ENCODE results near the gene AHSP. TPM values are rescaled to one million over a fixed set of nuclear protein-coding genes. Genes with fewer than 3 reads are reported as not detected.

AHSP gene
- total and polyA plus RNA-seq, 2 experiments from 2014 or later = not detected

DNA sequence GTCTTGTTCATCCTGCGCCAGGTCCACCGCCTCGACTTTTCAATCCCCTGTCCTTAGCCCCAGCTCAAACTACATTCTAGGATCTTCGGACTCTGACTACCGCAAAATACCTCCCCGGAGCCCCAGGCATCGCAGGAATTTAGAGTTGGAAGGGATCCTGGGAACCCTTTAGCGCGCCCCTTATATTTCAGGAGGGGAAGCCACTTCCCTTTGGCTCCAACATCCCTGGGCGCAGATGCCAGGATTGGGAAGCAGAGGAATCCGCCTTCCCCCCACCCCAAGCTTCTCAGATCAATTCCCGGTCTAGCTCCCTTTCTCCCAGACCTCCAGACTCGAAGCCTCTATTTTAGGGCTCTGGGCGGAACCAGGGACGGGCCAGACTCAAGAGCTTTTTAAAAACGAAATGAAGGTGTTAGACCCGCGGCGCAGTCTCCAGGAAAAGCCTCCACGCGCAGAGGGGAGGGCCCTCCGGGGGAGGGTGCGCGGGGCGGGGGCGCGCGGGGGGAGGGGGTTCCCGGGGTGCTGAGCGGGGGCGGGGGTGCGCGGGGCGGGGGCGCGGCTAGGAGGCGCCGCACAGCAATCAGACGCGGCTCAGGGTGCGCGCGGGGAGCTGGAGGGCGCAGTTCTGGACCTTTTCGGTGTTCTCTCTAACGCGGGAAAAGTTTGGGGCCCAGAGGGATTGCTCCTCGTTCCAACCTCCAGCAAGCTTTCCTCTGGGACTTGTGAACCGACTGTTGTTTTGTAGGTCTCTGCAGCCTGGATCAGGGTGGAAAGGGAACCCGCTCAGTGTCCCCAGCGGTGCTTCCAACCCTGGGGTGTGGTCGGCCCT is 1.6 kb downstream of the AHSP start:
- H3K9me3 ChIP-seq (ENCODE audit: low read depth) = no peaks in the 10 kb centered on the region
- H3K27me3 ChIP-seq (replicated peaks; ENCODE audit: insufficient read depth) = peaks cover 25% of the 10 kb centered on the region
- no peaks in the 10 kb centered on the region for H3K36me3 ChIP-seq (ENCODE audit: low read depth)
- H3K4me3 ChIP-seq = peak overlapping the region; percentile 64
- peak; percentile 28 for DNase-seq
- H3K4me2 ChIP-seq (ENCODE audit: unreplicated experiment) = peak overlapping the region; percentile 75
- WGBS, 2 experiments (ENCODE audit: low coverage in 1 of 2, low lambda C conversion rate in 2 of 2, missing lambda C conversion rate in 2 of 2) = 3 to 6% methylated on average over 24 to 43 of the region's 52 CpGs
- H3K9ac ChIP-seq = no peak overlapping the region
- H2AFZ ChIP-seq = peak overlapping the region; percentile 68
- no peaks in the 10 kb centered on the region for H3K4me1 ChIP-seq (ENCODE audit: insufficient read depth)
- no peaks in the 10 kb centered on the region for H3F3A ChIP-seq (ENCODE audit: insufficient read depth)
- H3K9me2 ChIP-seq (ENCODE audit: insufficient read depth) = no peaks in the 10 kb centered on the region
- H4K20me1 ChIP-seq (ENCODE audit: insufficient read depth) = no peaks in the 10 kb centered on the region
- in situ Hi-C loops (cut with MboI) = no loop called here
- no peaks in the 10 kb centered on the region for H3K79me2 ChIP-seq (ENCODE audit: insufficient read depth)
- H3K27ac ChIP-seq = no peak overlapping the region
- TF ChIP-seq EZH2phosphoT487 (IDR thresholded peaks at IDR 0.05; ENCODE audit: insufficient read depth, low read depth) (no peak), EZH2 (IDR thresholded peaks at IDR 0.05; ENCODE audit: insufficient read depth, poor library complexity, severe bottlenecking) (no peak)

DNA sequence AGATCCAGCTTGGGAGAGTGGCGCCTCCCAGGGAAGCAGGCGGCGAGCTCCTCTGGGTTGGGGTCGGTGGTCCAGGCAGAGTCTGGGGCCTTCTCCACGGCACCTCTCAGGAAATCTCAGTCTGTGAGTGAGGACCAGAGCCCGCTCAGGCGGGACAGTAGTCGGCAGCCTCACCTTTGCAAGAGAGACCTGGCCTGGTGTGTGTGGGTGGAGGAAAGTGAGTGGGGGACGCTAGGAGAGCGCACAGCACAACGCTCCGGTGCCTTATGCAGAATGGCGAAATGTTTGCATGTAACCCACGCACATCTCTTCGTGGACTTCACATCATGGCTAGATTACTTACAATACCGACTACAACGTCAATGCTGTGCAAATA is 2.2 kb downstream of the AHSP start:
- WGBS, 2 experiments (ENCODE audit: low coverage in 1 of 2, low lambda C conversion rate in 2 of 2, missing lambda C conversion rate in 2 of 2) = 13% methylated on average over 17 of the region's 17 CpGs
- Histone ChIP-seq H3K9ac (no peak overlapping the region), H3K36me3 (ENCODE audit: low read depth) (no peaks in the 10 kb centered on the region), H3K27ac (no peak overlapping the region), H3K9me2 (ENCODE audit: insufficient read depth) (no peaks in the 10 kb centered on the region), H3K4me2 (ENCODE audit: unreplicated experiment) (peak overlapping the region; percentile 20), H3K4me3 (no peak overlapping the region), H3K9me3 (ENCODE audit: low read depth) (no peaks in the 10 kb centered on the region), H3K27me3 (replicated peaks; ENCODE audit: insufficient read depth) (peaks cover 25% of the 10 kb centered on the region), H3K79me2 (ENCODE audit: insufficient read depth) (no peaks in the 10 kb centered on the region), H3F3A (ENCODE audit: insufficient read depth) (no peaks in the 10 kb centered on the region), H2AFZ (peak overlapping the region; percentile 62), H4K20me1 (ENCODE audit: insufficient read depth) (no peaks in the 10 kb centered on the region), H3K4me1 (ENCODE audit: insufficient read depth) (no peaks in the 10 kb centered on the region)
- no peak for DNase-seq
- in situ Hi-C loops (cut with MboI) = no loop called here
- TF ChIP-seq EZH2phosphoT487 (IDR thresholded peaks at IDR 0.05; ENCODE audit: insufficient read depth, low read depth) (no peak), EZH2 (IDR thresholded peaks at IDR 0.05; ENCODE audit: insufficient read depth, poor library complexity, severe bottlenecking) (no peak)

DNA sequence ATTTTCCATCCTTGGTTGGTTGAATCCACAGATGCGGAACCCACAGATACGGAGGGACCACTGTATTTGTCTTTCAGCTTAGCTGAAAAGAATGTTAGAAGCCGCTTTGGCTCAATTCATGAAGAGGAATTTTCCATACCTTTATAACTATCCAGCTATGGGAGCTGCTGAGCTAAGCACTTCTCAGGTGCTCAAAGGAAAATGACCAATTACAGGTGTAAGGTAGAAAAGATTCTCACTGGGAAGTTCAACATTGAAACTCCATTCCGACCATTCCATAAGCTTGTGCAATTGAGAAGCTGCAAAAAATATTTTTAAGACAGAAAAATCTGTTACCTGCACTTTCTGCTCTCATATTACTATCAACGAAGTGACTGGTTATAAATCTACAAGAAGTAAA is 2.7 kb downstream of the AHSP start:
- Histone ChIP-seq H3K9me2 (ENCODE audit: insufficient read depth) (no peaks in the 10 kb centered on the region), H3K4me2 (ENCODE audit: unreplicated experiment) (no peak overlapping the region), H3K27ac (no peak overlapping the region), H3K9me3 (ENCODE audit: low read depth) (no peaks in the 10 kb centered on the region), H3K9ac (no peak overlapping the region), H3K4me3 (no peak overlapping the region), H3K36me3 (ENCODE audit: low read depth) (no peaks in the 10 kb centered on the region), H3K79me2 (ENCODE audit: insufficient read depth) (no peaks in the 10 kb centered on the region), H3K4me1 (ENCODE audit: insufficient read depth) (no peaks in the 10 kb centered on the region), H2AFZ (no peak overlapping the region), H3K27me3 (replicated peaks; ENCODE audit: insufficient read depth) (peaks cover 25% of the 10 kb centered on the region), H4K20me1 (ENCODE audit: insufficient read depth) (no peaks in the 10 kb centered on the region), H3F3A (ENCODE audit: insufficient read depth) (no peaks in the 10 kb centered on the region)
- DNase-seq = no peak
- in situ Hi-C loops (cut with MboI) = no loop called here
- 59 to 64% methylated on average over 5 of the region's 5 CpGs for WGBS, 2 experiments (ENCODE audit: low coverage in 1 of 2, low lambda C conversion rate in 2 of 2, missing lambda C conversion rate in 2 of 2)
- no peak for TF ChIP-seq EZH2 (IDR thresholded peaks at IDR 0.05; ENCODE audit: insufficient read depth, poor library complexity, severe bottlenecking)
- no peak for TF ChIP-seq EZH2phosphoT487 (IDR thresholded peaks at IDR 0.05; ENCODE audit: insufficient read depth, low read depth)

DNA sequence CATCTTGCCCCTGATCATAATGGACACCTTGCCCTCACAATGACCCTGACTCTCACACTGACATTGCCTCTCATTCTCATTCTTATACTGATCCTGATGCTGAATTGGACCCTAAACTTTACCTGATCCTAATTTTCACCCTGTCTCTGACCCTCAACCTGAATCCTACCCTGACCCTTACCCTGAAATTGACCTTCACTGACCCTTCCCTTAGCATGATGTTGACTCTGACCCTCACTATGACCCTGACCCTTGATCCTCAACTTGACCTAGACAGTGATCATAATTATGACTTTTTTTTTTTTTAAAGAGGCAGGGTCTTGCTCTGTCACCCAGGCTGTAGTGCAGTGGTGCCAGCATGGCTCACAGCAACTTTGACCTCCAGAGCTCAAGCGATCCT is 3.4 kb downstream of the AHSP start:
- no peaks in the 10 kb centered on the region for H3K9me2 ChIP-seq (ENCODE audit: insufficient read depth)
- no peak overlapping the region for H3K4me3 ChIP-seq
- no peak for TF ChIP-seq EZH2phosphoT487 (IDR thresholded peaks at IDR 0.05; ENCODE audit: insufficient read depth, low read depth)
- no peaks in the 10 kb centered on the region for H3K9me3 ChIP-seq (ENCODE audit: low read depth)
- H3K4me1 ChIP-seq (ENCODE audit: insufficient read depth) = no peaks in the 10 kb centered on the region
- H3K79me2 ChIP-seq (ENCODE audit: insufficient read depth) = no peaks in the 10 kb centered on the region
- H3K27me3 ChIP-seq (replicated peaks; ENCODE audit: insufficient read depth) = peaks cover 25% of the 10 kb centered on the region
- no peaks in the 10 kb centered on the region for H3K36me3 ChIP-seq (ENCODE audit: low read depth)
- no peaks in the 10 kb centered on the region for H4K20me1 ChIP-seq (ENCODE audit: insufficient read depth)
- DNase-seq = no peak
- no peak overlapping the region for H3K27ac ChIP-seq
- no peaks in the 10 kb centered on the region for H3F3A ChIP-seq (ENCODE audit: insufficient read depth)
- no peak overlapping the region for H3K4me2 ChIP-seq (ENCODE audit: unreplicated experiment)
- in situ Hi-C loops (cut with MboI) = no loop called here
- 52 to 56% methylated on average over 1 of the region's 1 CpG for WGBS, 2 experiments (ENCODE audit: low coverage in 1 of 2, low lambda C conversion rate in 2 of 2, missing lambda C conversion rate in 2 of 2)
- H3K9ac ChIP-seq = no peak overlapping the region
- no peak overlapping the region for H2AFZ ChIP-seq

Measured in GM23248 (cell line).